H1 (cell line): ENCODE results near the gene TPO. TPM values are rescaled to one million over a fixed set of nuclear protein-coding genes. Genes with fewer than 3 reads are reported as not detected.

Experiments used
- CTCF ChIA-PET: fragments of 300-600 bp; sonication (Branson Sonifier 250); formaldehyde crosslinking; loops from one replicate; lab custom pipeline; 2021; ENCODE audit not compliant: partially characterized antibody; lab: Charles Lee
- POLR2A ChIA-PET: fragments of 300-600 bp; sonication (Branson Sonifier 250); formaldehyde crosslinking; loops from one replicate; lab custom pipeline; 2021; ENCODE audit warnings: inconsistent platforms; ENCODE audit not compliant: partially characterized antibody; lab: Charles Lee
- DNase-seq, 2 experiments: peaks; one replicate each; pipeline versions ENCODE4 v3.0.0 to v3.0.0-alpha.2; 2010 to 2022; ENCODE audit warnings: low spot score in 2 of 2, low read depth in 1 of 2, mixed read lengths in 1 of 2
- FAIRE-seq: peaks from 2 replicates; lab custom pipeline; 2011; peaks lifted over from hg19 to GRCh38; lab: Jason Lieb, UNC
- H2AFZ ChIP-seq: 2 replicates; pipeline ENCODE4 v1.8.1; 2012; ENCODE audit warnings: low read length, inconsistent platforms
- H2AK5ac ChIP-seq: 2 replicates; pipeline ENCODE4 v1.6.1; 2013; ENCODE audit warnings: low read depth, low read length
- H2BK120ac ChIP-seq: replicated peaks from 2 replicates; pipeline ENCODE3; 2013; ENCODE audit warnings: low read depth, low read length, inconsistent platforms
- H2BK12ac ChIP-seq: 2 replicates; pipeline ENCODE4 v1.6.1; 2013; ENCODE audit warnings: low read depth, low read length
- H2BK15ac ChIP-seq: 2 replicates; pipeline ENCODE4 v1.6.1; 2013; ENCODE audit warnings: low read length
- H2BK20ac ChIP-seq: 2 replicates; pipeline ENCODE4 v1.6.1; 2013; ENCODE audit warnings: low read length
- H2BK5ac ChIP-seq: 2 replicates; pipeline ENCODE4 v1.6.1; 2013; ENCODE audit warnings: low read depth, low read length
- H3K14ac ChIP-seq: 2 replicates; pipeline ENCODE4 v1.6.1; 2013; ENCODE audit warnings: inconsistent platforms; ENCODE audit not compliant: insufficient read length
- H3K18ac ChIP-seq: 2 replicates; pipeline ENCODE4 v1.6.1; 2013; ENCODE audit warnings: low read length; ENCODE audit errors: extremely low read depth
- H3K23ac ChIP-seq: 2 replicates; pipeline ENCODE4 v1.6.1; 2013; ENCODE audit warnings: inconsistent platforms; ENCODE audit not compliant: insufficient read length
- H3K23me2 ChIP-seq: 2 replicates; pipeline ENCODE4 v1.6.1; 2013; ENCODE audit warnings: low read depth, low read length
- H3K27ac ChIP-seq: 2 replicates; pipeline ENCODE4 v1.6.1; 2011; ENCODE audit warnings: low read depth, low read length, inconsistent platforms
- H3K27me3 ChIP-seq, 4 experiments: replicated peaks in 1 of 4; 1 replicate in 1 of 4; 2 replicates in 3 of 4; pipeline versions ENCODE4 v1.6.1 to v1.8.1; 2011 to 2013; ENCODE audit warnings: low read length in 3 of 4, mild to moderate bottlenecking in 3 of 4, inconsistent platforms in 2 of 4, mixed read lengths in 2 of 4, moderate library complexity in 1 of 4; ENCODE audit not compliant: control insufficient read depth in 3 of 4, insufficient read depth in 3 of 4; ENCODE audit errors: extremely low read depth in 1 of 4
- H3K36me3 ChIP-seq, 4 experiments: 2 replicates each; pipeline versions ENCODE4 v1.6.1 to v1.8.1; 2011 to 2013; ENCODE audit warnings: mild to moderate bottlenecking in 4 of 4, low read length in 3 of 4, moderate library complexity in 2 of 4, control low read depth in 1 of 4, inconsistent platforms in 1 of 4; ENCODE audit not compliant: insufficient read depth in 4 of 4, control insufficient read depth in 2 of 4
- H3K4ac ChIP-seq: replicated peaks from 2 replicates; pipeline ENCODE3; 2013; ENCODE audit warnings: low read length, low read depth, mixed read lengths, inconsistent platforms; ENCODE audit not compliant: insufficient read length
- H3K4me1 ChIP-seq, 4 experiments: replicated peaks in 1 of 4; 1 replicate in 1 of 4; 2 replicates in 3 of 4; pipeline versions ENCODE4 v1.6.1 to v1.8.1; 2011 to 2013; ENCODE audit warnings: low read length in 3 of 4, inconsistent platforms in 2 of 4, mixed read lengths in 1 of 4; ENCODE audit not compliant: insufficient read depth in 4 of 4, control insufficient read depth in 3 of 4
- H3K4me2 ChIP-seq, 2 experiments: 2 replicates each; pipeline versions ENCODE4 v1.6.1 to v1.8.1; 2011 to 2013; ENCODE audit warnings: low read depth in 2 of 2, low read length in 2 of 2, control low read depth in 1 of 2, inconsistent platforms in 1 of 2, mild to moderate bottlenecking in 1 of 2; ENCODE audit not compliant: insufficient read depth in 1 of 2
- H3K4me3 ChIP-seq, 4 experiments: fragments of 200-600, 300-600 bp in 1 of 4; sonication (generic), shearing (Covaris generic), sonication (Bioruptor Twin) in 1 of 4; 2 replicates each; pipeline versions ENCODE4 v1.5.1 to v1.8.1; 2011 to 2016; ENCODE audit warnings: low read length in 4 of 4, low read depth in 3 of 4, control low read depth in 2 of 4, inconsistent platforms in 2 of 4, mild to moderate bottlenecking in 2 of 4, mixed read lengths in 1 of 4, moderate library complexity in 1 of 4; ENCODE audit not compliant: insufficient read depth in 2 of 4; ENCODE audit errors: extremely low read depth in 1 of 4
- H3K56ac ChIP-seq: replicated peaks from 2 replicates; pipeline ENCODE3; 2013; ENCODE audit warnings: low read depth, mild to moderate bottlenecking, mixed read lengths, low read length, inconsistent platforms; ENCODE audit not compliant: insufficient read length
- H3K79me1 ChIP-seq: 2 replicates; pipeline ENCODE4 v1.6.1; 2013; ENCODE audit warnings: low read depth, low read length, control low read depth
- H3K79me2 ChIP-seq, 2 experiments: 2 replicates each; pipeline versions ENCODE4 v1.6.1 to v1.8.1; 2012 to 2013; ENCODE audit warnings: low read length in 2 of 2, mild to moderate bottlenecking in 2 of 2, inconsistent platforms in 1 of 2; ENCODE audit not compliant: insufficient read depth in 2 of 2, control insufficient read depth in 1 of 2
- H3K9ac ChIP-seq, 4 experiments: replicated peaks in 1 of 4; 1 replicate in 1 of 4; 2 replicates in 3 of 4; pipeline versions ENCODE4 v1.6.1 to v1.8.1; 2011 to 2013; ENCODE audit warnings: low read depth in 3 of 4, low read length in 3 of 4, control low read depth in 2 of 4, mild to moderate bottlenecking in 2 of 4, moderate library complexity in 2 of 4, inconsistent platforms in 1 of 4; ENCODE audit errors: extremely low read depth in 1 of 4
- H3K9me3 ChIP-seq, 2 experiments: 2 replicates each; pipeline versions ENCODE4 v1.6.1 to v1.8.1; 2012 to 2013; ENCODE audit warnings: mild to moderate bottlenecking in 2 of 2, moderate library complexity in 2 of 2, control low read depth in 1 of 2, inconsistent platforms in 1 of 2, low read depth in 1 of 2, low read length in 1 of 2, mixed read lengths in 1 of 2; ENCODE audit not compliant: insufficient read depth in 2 of 2
- H4K20me1 ChIP-seq, 2 experiments: replicated peaks in 1 of 2; 2 replicates each; pipeline versions ENCODE3 to v1.8.1; 2011 to 2013; ENCODE audit warnings: inconsistent platforms in 2 of 2, low read length in 2 of 2, mild to moderate bottlenecking in 1 of 2; ENCODE audit not compliant: insufficient read depth in 2 of 2, control insufficient read depth in 1 of 2
- H4K5ac ChIP-seq: 2 replicates; pipeline ENCODE4 v1.6.1; 2013; ENCODE audit warnings: low read length, low read depth, mixed read lengths, inconsistent platforms; ENCODE audit not compliant: insufficient read length
- H4K8ac ChIP-seq: 2 replicates; pipeline ENCODE4 v1.8.0; 2013; ENCODE audit warnings: mild to moderate bottlenecking, moderate library complexity, low read length, inconsistent platforms; ENCODE audit not compliant: insufficient read depth; ENCODE audit errors: extremely low read depth
- H4K91ac ChIP-seq: replicated peaks from 2 replicates; pipeline ENCODE3; 2013; ENCODE audit warnings: low read length, mixed read lengths, inconsistent platforms; ENCODE audit not compliant: insufficient read length
- BRCA1 ChIP-seq: IDR thresholded peaks from 2 replicates; pipeline ENCODE4 v1.6.1; 2012; ENCODE audit warnings: low read depth, low read length, improper control_type of control experiment
- KDM4A ChIP-seq: IDR thresholded peaks from one replicate; pipeline ENCODE4 v1.7.1; 2012; ENCODE audit warnings: low read depth, mild to moderate bottlenecking, moderate library complexity, low read length, inconsistent platforms; ENCODE audit not compliant: severe bottlenecking
- POLR2A ChIP-seq, 2 experiments: IDR thresholded peaks; 1 replicate in 1 of 2; 2 replicates in 1 of 2; pipeline ENCODE4 v1.6.1; 2011; ENCODE audit warnings: low read depth in 2 of 2, low read length in 2 of 2, mild to moderate bottlenecking in 2 of 2; ENCODE audit errors: control extremely low read depth in 1 of 2
- SIX5 ChIP-seq: IDR thresholded peaks from 2 replicates; pipeline ENCODE4 v1.6.1; 2011; ENCODE audit warnings: mild to moderate bottlenecking, low read depth, low read length
- ZNF274 ChIP-seq: IDR thresholded peaks from 2 replicates; pipeline ENCODE4 v1.7.0; 2012; ENCODE audit warnings: low read length, borderline replicate concordance; ENCODE audit errors: extremely low read depth
- WGBS, 2 experiments: shearing (Covaris generic) in 1 of 2; methylation state at CpG; one replicate each; pipeline versions ENCODE4 v1.1.6 to v1.1.7; 2013 to 2015; ENCODE audit warnings: low lambda C conversion rate in 2 of 2, mixed read lengths in 2 of 2, inconsistent platforms in 1 of 2, low coverage in 1 of 2, missing lambda C conversion rate in 1 of 2; ENCODE audit not compliant: insufficient replicate concordance in 2 of 2, insufficient coverage in 1 of 2, insufficient read length in 1 of 2; ENCODE audit errors: extremely low coverage in 1 of 2, missing lambda C conversion rate in 1 of 2; 5-methylcytosine and 5-hydroxymethylcytosine counted together
- polyA plus RNA-seq, 7 experiments: library from polyadenylated mRNA; depleted of rRNA in 3 of 7; stranded (reverse) in 5 of 7; unstranded in 2 of 7; fragments of >200 nt in 5 of 7; fragments of 200-250 nt in 2 of 7; gene quantifications; 1 replicate in 5 of 7; 2 replicates in 1 of 7; 4 replicates in 1 of 7; pipeline versions ENCODE4 v1.2.1 to v1.2.3, GENCODE V29; 2011 to 2013; ENCODE audit warnings: missing spikeins in 2 of 7, mixed read lengths in 2 of 7
- total RNA-seq: library from RNA; stranded (reverse); fragmentation: NEBNext Ultra II Directional; extraction: Animal tissue kit (Norgen Biotek cat#: 25700); gene quantifications from 2 replicates; pipeline ENCODE4 v1.2.1, GENCODE V29; 2021

Gene TPO
- total and polyA plus RNA-seq, 2 of the 8 experiments (the other 6 are each of a cell fraction or from before 2014, with no cell fraction given) = not detected

- Histone ChIP-seq H2BK5ac (no peak overlapping the region), H2BK120ac (no peak overlapping the region), H3K27me3 (no peaks in the 10 kb centered on the region), H2AFZ (no peak overlapping the region), H3K79me2 (no peaks in the 10 kb centered on the region), H4K5ac (no peak overlapping the region), H3K79me1 (no peaks in the 10 kb centered on the region), H2BK12ac (no peak overlapping the region), H4K20me1 (no peaks in the 10 kb centered on the region), H2BK20ac (no peak overlapping the region), H3K9ac (no peak overlapping the region), H3K23me2 (no peaks in the 10 kb centered on the region), H4K8ac (no peak overlapping the region), H3K18ac (no peak overlapping the region), H3K56ac (no peak overlapping the region), H2BK15ac (no peak overlapping the region), H3K23ac (no peak overlapping the region), H2AK5ac (no peak overlapping the region), H3K4me1 (peaks cover 0 to 3% (median 0%) of the 10 kb centered on the region in 4 experiments; a peak in 1 of 7 replicates), H3K4me3 (no peak overlapping the region), H3K4me2 (no peak overlapping the region), H3K36me3 (no peaks in the 10 kb centered on the region), H4K91ac (no peak overlapping the region), H3K14ac (no peak overlapping the region), H3K9me3 (no peaks in the 10 kb centered on the region), H3K27ac (no peak overlapping the region), H3K4ac (no peak overlapping the region)
- WGBS, 2 experiments = 90% methylated on average over 11 of the region's 11 CpGs; no CpG with 5 or more reads in 1 of the 2 experiments
- FAIRE-seq (no peak), DNase-seq (no peak)
- ChIA-PET CTCF (no interaction called here), POLR2A (interaction anchor here (1.3 kb wide), 1 partner anchor 89 kb away, joined by 3 read pairs; no protein-coding TSS in a partner anchor)
- TF ChIP-seq ZNF274 (no peak), KDM4A (no peak), BRCA1 (no peak), SIX5 (no peak), POLR2A (IDR thresholded peaks at IDR 0.05; ENCODE audit: control extremely low read depth in 1 of 2, low read depth in 2 of 2, low read length in 2 of 2) (no peak)
These were observed 42.2 kb upstream of the TPO start for GRCh38 chr2:1371082-1371481.
